ENCODE data around the gene ENC1. TPM values are rescaled to one million over a fixed set of nuclear protein-coding genes. Genes with fewer than 3 reads are reported as not detected.
A peak's percentile ranks its signal among the peaks of the same experiment; 100 is the strongest.
"Not testable (repeated sequence)": the region's sequence is repeated elsewhere in the genome, so short reads cannot be mapped to it uniquely, and the experiment has no call there.

Gene ENC1
- total and polyA plus RNA-seq, 8 donors: 21.3 to 63.1 (median 27.3) TPM

DNA sequence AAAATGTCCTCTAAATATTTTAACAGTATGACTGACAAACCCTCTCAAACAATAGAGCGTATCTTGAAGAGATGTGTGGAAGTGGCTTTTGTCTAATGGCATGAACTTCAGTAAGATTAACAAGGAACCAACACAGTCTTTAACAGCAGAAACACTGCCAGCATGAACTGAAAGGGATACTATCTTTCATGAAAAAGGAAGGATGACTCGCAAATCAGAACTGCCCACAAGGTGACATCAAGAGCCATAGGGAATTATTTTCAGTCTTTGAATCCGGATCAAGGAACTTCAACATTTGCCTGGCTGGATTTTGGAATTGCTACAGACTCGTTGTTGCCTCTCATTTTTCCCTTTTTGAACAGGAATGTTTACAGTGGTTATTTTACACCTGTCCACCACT, 39.4 kb upstream of the ENC1 start:
- TF ChIP-seq, protein P1, sequence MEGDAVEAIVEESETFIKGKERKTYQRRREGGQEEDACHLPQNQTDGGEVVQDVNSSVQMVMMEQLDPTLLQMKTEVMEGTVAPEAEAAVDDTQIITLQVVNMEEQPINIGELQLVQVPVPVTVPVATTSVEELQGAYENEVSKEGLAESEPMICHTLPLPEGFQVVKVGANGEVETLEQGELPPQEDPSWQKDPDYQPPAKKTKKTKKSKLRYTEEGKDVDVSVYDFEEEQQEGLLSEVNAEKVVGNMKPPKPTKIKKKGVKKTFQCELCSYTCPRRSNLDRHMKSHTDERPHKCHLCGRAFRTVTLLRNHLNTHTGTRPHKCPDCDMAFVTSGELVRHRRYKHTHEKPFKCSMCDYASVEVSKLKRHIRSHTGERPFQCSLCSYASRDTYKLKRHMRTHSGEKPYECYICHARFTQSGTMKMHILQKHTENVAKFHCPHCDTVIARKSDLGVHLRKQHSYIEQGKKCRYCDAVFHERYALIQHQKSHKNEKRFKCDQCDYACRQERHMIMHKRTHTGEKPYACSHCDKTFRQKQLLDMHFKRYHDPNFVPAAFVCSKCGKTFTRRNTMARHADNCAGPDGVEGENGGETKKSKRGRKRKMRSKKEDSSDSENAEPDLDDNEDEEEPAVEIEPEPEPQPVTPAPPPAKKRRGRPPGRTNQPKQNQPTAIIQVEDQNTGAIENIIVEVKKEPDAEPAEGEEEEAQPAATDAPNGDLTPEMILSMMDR (IDR thresholded peaks at IDR 0.05): no peak
- ATAC-seq: no peak
- Histone ChIP-seq H3K4me3 (no peak overlapping the region), H3K27ac (no peak overlapping the region), H3K27me3 (no peaks in the 10 kb centered on the region), H3K36me3 (no peaks in the 10 kb centered on the region), H3K4me1 (no peaks in the 10 kb centered on the region), H3K9me3 (no peaks in the 10 kb centered on the region)
- 78 to 81% methylated on average over 4 of the region's 4 CpGs for WGBS, 2 donors
- no peak for FAIRE-seq
- intact Hi-C loops (cut with DNase I): loop anchor here in 1 of 3 donors (10.0 kb wide), 1 partner anchor 235 kb away; no protein-coding TSS in a partner anchor
- DNase-seq: no peak

DNA sequence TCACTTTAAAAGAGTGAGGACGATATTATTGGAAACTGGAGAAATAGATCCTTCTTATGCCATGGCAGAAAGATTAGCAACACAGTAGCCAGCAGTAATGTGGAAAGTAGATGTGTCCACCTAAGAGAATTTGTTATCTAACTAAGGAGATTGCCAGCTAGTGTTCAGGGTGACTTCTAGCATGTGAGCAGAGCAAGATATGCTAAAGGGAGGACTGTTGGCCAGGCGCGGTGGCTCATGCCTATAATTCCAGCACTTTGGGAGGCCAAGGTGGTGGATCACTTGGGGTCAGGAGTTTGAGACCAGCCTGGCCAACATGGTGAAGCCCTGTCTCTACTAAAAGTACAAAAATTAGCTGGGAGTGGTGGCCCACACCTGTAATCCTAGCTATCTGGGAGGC, 38.8 kb upstream of the ENC1 start:
- intact Hi-C loops (cut with DNase I): loop anchor here in 1 of 3 donors (10.0 kb wide), 1 partner anchor 236 kb away; no protein-coding TSS in a partner anchor
- FAIRE-seq: not testable (repeated sequence)

DNA sequence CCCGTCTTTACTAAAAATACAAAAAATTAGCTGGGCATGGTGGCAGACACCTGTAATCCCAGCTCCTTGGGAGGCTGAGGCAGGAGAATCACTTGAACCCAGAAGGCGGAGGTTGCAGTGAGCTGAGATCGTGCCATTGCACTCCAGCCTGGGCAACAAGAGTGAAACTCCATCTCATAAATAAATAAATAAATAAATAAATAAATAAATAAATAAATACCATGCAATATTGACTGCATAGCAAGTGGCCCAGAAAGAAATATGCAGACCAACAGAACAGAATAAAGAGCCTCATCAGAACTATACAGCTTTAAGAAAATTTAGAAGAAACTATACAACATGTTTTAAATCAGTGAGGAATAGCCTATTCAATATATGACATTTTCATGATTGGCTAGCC, 37.6 kb upstream of the ENC1 start:
- not testable (repeated sequence) for FAIRE-seq, H3K4me3 ChIP-seq, H3K27me3 ChIP-seq, H3K9me3 ChIP-seq, DNase-seq, ATAC-seq, H3K36me3 ChIP-seq, H3K4me1 ChIP-seq, H3K27ac ChIP-seq
- intact Hi-C loops (cut with DNase I): loop anchor here in 1 of 3 donors (10.0 kb wide), 1 partner anchor 237 kb away; no protein-coding TSS in a partner anchor
- 92 to 97% methylated on average over 3 of the region's 3 CpGs for WGBS, 2 donors

More for the DNA sequence above, 38.8 kb upstream of the ENC1 start:
- not testable (repeated sequence) for H3K4me3 ChIP-seq, H3K9me3 ChIP-seq, H3K27ac ChIP-seq, H3K36me3 ChIP-seq, H3K4me1 ChIP-seq, DNase-seq, H3K27me3 ChIP-seq, ATAC-seq
- 86 to 97% methylated on average over 3 of the region's 3 CpGs for WGBS, 2 donors

DNA sequence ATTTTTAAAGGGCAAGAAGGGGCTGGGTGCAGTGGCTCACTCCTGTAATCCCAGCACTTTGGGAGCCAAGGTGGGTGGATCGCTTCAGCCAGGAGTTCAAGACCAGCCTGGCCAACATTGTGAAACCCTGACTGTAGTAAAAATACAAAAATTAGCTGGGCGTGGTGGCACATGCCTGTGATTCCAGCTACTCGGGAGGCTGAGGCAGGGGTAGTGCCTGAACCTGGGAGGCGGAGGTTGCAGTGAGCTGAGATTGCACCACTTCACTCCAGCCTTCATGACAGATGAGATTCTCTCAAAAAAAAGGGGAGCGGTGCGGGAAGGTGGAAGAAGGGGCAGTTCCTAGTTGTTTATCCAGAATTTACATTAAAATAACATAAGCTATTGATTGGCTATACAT, 35.9 kb upstream of the ENC1 start:
- H3K4me3 ChIP-seq, H3K27me3 ChIP-seq, H3K9me3 ChIP-seq, H3K36me3 ChIP-seq, FAIRE-seq, H3K4me1 ChIP-seq, DNase-seq, ATAC-seq, H3K27ac ChIP-seq: not testable (repeated sequence)
- 88 to 92% methylated on average over 6 of the region's 6 CpGs for WGBS, 2 donors
- intact Hi-C loops (cut with DNase I): loop anchor here in 1 of 3 donors (10.0 kb wide), 1 partner anchor 238 kb away; no protein-coding TSS in a partner anchor

DNA sequence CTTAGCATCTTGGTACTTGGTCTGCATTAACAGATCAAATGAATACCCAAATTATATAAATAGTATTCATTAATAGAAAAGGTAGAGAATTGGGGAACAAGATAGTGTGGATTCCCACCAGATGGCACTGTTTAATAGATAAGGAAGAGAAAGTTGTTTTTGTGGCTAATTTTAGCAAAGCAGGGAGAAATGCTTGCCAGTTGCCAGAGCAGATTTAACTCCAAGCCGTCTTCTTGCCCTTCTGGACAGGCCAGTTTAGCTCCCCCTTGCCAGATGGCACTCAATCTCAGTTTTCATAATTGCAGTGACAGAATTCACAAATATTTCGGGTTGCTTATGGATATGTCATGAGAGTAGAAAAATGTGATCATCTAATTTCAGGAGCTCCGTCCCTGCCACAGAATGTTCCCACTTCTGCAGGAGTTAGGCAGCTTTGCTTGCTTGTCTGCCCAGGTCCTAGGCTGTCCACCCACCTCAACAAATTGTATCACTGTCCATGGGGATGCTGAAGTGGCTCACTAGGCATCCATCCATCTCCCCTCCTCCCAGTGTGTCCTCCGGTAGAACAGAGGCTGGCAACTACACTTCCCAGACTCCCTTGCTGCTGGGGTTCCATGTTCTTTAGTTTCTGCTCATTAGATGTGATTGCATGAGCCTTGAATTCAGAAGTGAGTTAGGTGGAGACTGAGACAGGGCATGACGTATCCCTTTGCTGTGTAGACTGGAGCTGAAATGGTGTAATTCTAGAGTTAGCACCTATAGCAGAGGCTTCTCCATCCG, 32.7 kb upstream of the ENC1 start:
- TF ChIP-seq, protein P1 (IDR thresholded peaks at IDR 0.05): no peak
- WGBS, 2 donors: 40 to 43% methylated on average over 6 of the region's 6 CpGs
- H3K9me3 ChIP-seq: no peaks in the 10 kb centered on the region
- H3K4me1 ChIP-seq: no peaks in the 10 kb centered on the region
- no peaks in the 10 kb centered on the region for H3K36me3 ChIP-seq
- FAIRE-seq (no peak), DNase-seq (no peak), ATAC-seq (peak in 3 of 4 donors; percentile 72 to 87 (median 84))
- no peaks in the 10 kb centered on the region for H3K27me3 ChIP-seq
- intact Hi-C loops (cut with DNase I): loop anchor here in 1 of 3 donors (10.0 kb wide), 1 partner anchor 242 kb away; no protein-coding TSS in a partner anchor
- H3K27ac ChIP-seq: peak overlapping the region in 1 of 4 donors; percentile 9
- peak overlapping the region in 1 of 4 donors; percentile 2 for H3K4me3 ChIP-seq

DNA sequence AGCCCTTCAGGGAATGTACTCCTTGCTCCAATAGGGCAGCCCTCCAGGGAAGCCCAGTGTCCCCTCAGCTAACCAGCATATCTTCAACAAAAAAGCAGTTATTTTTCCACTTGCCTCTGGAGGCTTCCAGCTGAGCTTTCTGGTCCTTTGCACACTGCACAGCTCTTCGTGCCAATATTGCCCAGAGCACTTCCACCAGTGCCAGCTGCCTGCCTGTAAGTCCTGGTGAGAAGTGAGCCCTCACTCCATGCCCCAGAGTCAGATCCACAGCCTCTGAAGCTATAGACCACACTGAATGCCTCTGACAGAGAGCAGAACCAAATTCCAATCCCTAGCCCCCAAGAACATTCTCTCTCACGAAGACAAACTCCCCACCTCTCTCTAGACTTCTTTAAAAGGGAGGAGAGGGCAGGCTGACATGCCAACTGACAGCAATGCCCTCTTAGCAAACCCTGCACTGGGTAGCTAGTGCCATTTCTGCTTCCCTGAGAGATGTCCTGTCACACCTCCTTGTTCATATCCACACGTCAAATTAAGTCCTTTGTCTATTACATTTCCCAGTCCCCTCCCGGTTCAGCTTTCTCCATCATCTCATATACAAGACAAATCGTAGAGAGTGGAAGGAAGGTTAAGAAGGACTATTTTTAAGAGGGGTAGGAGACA, 31.8 kb upstream of the ENC1 start:
- intact Hi-C loops (cut with DNase I): loop anchor here in 1 of 3 donors (10.0 kb wide), 1 partner anchor 242 kb away; no protein-coding TSS in a partner anchor
- ATAC-seq (no peak), DNase-seq (no peak), FAIRE-seq (no peak)
- WGBS, 2 donors: 63 to 66% methylated on average over 5 of the region's 5 CpGs
- Histone ChIP-seq H3K27ac (no peak overlapping the region), H3K4me1 (no peaks in the 10 kb centered on the region), H3K9me3 (no peaks in the 10 kb centered on the region), H3K36me3 (no peaks in the 10 kb centered on the region), H3K27me3 (no peaks in the 10 kb centered on the region), H3K4me3 (no peak overlapping the region)
- TF ChIP-seq, protein P1 (IDR thresholded peaks at IDR 0.05): no peak

All from pancreas (tissue), 10 donors.